Measurements from ENCODE around the gene P2RX7.

Gene P2RX7

GRCh38 chr12:121132601-121133481 lies at the start of gene P2RX7:
Gene P2RX7 (plus strand): TSS chr12:121132876. CDS start chr12:121132971, 95 bp downstream.
- DNase-seq (ENCODE audit: low spot score), result peak; percentile 41

- no peak for DNase-seq (ENCODE audit: low spot score)
Measured at GRCh38 chr12:121084229-121084628, 48.4 kb upstream of the P2RX7 start.

- DNase-seq (ENCODE audit: low spot score), result no peak
Measured at GRCh38 chr12:121085069-121085468, 47.6 kb upstream of the P2RX7 start.

- DNase-seq (ENCODE audit: low spot score), result no peak
Measured at GRCh38 chr12:121085506-121086353, 46.9 kb upstream of the P2RX7 start.

GRCh38 chr12:121086781-121087295 lies 45.8 kb upstream of the P2RX7 start:
- DNase-seq (ENCODE audit: low spot score), result no peak

- DNase-seq (ENCODE audit: low spot score), result no peak
Measured at GRCh38 chr12:121087467-121088194, 45.0 kb upstream of the P2RX7 start.

- no peak for DNase-seq (ENCODE audit: low spot score)
Measured at GRCh38 chr12:121088195-121088585, 44.5 kb upstream of the P2RX7 start.

GRCh38 chr12:121089031-121089812 lies 43.5 kb upstream of the P2RX7 start:
- DNase-seq (ENCODE audit: low spot score), result no peak

GRCh38 chr12:121089813-121090430 lies 42.8 kb upstream of the P2RX7 start:
- DNase-seq (ENCODE audit: low spot score), result no peak

- DNase-seq (ENCODE audit: low spot score), result no peak
Measured at GRCh38 chr12:121090586-121091514, 41.8 kb upstream of the P2RX7 start.

GRCh38 chr12:121092034-121092433 lies 40.6 kb upstream of the P2RX7 start:
- DNase-seq (ENCODE audit: low spot score), result no peak

GRCh38 chr12:121093487-121093891 lies 39.2 kb upstream of the P2RX7 start:
- no peak for DNase-seq (ENCODE audit: low spot score)

- DNase-seq (ENCODE audit: low spot score), result peak; percentile 82
Measured at GRCh38 chr12:121095544-121096198, 37.0 kb upstream of the P2RX7 start.

GRCh38 chr12:121096199-121096798 lies 36.4 kb upstream of the P2RX7 start:
- no peak for DNase-seq (ENCODE audit: low spot score)

- no peak for DNase-seq (ENCODE audit: low spot score)
Measured at GRCh38 chr12:121099779-121100178, 32.9 kb upstream of the P2RX7 start.

- DNase-seq (ENCODE audit: low spot score), result no peak
Measured at GRCh38 chr12:121102307-121102706, 30.4 kb upstream of the P2RX7 start.

- no peak for DNase-seq (ENCODE audit: low spot score)
Measured at GRCh38 chr12:121107681-121108080, 25.0 kb upstream of the P2RX7 start.

GRCh38 chr12:121108492-121108891 lies 24.2 kb upstream of the P2RX7 start:
- DNase-seq (ENCODE audit: low spot score), result no peak
